ENCODE measurements around the gene CTNND2.

CTNND2 gene

DNA sequence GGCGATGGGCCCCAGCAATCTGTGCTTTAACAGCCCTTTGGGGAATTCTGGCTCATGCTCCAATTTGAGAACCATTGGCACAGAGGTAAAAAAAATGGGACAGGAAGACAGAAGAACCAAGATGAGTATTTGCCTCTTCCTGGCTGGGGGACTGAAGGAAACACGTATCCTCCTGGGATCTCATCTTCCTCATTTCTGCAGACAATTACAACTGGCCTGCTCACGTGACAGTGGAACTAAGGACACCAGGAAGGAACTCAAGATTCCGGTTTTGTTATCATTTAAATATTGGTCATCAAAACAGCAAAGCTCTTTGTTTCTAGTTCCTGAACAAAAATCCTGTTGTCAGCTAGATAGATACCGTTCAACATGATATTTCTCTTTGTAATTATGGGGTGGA, 927.2 kb downstream of the CTNND2 start:
- in situ Hi-C loops (cut with HindIII; ENCODE audit: low sequenced_read_pairs): no loop called here

DNA sequence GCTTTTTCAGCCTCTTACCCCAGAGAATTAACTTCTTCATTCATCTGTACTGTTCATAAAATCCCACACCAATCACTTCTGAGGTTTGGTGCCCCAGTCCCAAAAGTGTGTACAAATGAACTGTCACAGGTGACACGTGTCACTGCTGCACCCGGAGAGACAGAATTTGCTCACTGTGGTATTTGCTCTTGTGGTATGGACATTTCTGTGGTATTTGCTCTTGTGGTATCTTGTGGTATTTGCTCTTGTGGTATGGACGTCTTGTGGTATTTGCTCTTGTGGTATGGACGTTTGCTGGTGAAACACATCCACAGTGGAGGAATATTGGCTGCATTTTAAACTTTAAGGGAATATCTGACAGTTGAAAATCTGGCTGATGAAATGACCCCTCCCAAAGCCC, 928.3 kb downstream of the CTNND2 start:
- in situ Hi-C loops (cut with HindIII; ENCODE audit: low sequenced_read_pairs): no loop called here

DNA sequence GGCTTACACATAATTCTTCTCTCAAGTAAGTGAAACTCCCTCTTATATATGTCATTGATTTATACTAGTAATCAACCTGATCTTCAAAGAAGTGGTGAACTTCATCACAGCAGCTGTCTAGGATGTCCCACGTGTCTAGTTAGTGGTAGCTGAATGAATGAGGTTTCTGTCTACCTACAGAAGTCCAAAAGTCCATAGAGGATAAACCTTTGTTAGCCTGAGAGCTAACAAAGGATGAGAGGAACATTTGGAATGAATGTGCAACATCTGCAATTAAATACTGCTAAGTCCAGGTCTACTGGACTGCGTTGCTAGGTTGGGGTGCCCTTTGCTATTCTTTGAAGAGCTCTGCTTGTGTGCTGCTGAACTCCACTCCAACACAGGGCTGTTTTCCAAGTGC, 929.4 kb downstream of the CTNND2 start:
- in situ Hi-C loops (cut with HindIII; ENCODE audit: low sequenced_read_pairs): no loop called here

DNA sequence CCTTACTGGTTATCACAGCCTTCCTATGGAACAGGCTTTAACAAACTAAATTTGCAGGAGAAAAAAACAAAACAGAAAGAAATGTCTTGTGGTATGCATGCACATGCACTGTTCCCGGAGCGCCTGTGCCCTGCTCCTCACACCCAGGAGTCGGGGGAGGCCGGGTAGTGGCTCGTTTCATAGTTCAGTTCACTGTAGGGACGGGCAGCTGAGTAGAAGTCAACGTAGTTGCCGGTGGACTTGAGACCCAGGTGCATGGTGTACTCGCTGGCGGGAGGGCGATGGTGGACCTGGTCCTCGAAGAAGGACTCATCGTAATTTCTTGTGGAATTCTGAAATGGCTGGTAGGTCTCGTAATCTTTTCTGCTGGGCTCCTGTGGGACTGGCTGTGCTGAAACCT, 930.9 kb downstream of the CTNND2 start:
- in situ Hi-C loops (cut with HindIII; ENCODE audit: low sequenced_read_pairs): no loop called here

DNA sequence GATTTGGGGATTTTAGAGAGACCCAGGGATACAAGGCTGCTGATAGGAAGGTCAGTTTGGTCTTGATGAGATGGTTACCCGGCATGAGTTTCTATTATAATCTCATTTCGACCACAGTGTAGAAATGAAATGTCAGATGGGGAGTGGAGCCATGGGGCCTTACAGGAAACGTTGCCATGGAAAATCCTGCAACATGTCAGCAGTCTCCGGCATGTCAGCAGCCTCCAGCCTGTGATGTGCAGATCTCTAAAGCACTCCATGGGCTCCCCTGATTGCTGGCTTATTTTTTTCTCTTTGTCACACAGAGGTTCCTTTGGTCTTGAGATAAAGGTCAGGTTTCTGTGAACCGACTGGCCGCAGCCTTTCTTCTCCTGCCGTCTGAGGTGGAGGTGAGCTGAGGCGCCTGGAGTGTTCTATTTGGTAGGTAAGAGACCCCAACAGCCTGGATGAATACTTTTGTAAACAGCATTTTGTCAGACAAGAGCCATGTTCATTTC, 934.5 kb downstream of the CTNND2 start:
- in situ Hi-C loops (cut with HindIII; ENCODE audit: low sequenced_read_pairs): no loop called here

DNA sequence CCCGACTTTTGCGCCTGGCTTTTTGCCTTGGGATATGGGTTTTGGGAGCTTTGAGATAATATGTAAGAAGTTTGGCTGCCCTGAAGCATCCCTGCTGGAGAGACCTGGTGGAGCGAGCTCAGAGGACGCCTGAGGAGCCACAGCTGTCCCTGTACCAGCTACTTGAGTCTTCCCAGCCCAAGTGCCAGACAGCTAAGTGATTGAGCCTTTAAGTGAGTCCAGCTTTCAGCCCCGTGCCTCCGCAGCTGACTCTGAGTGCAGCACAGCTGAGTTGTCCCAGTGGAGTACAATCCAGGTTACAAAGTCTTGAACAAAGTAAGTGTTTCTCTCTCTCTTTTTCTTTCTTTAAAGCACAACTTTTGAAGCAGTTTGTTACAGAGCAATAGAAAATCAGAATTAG, 939.4 kb downstream of the CTNND2 start:
- in situ Hi-C loops (cut with HindIII; ENCODE audit: low sequenced_read_pairs): no loop called here

DNA sequence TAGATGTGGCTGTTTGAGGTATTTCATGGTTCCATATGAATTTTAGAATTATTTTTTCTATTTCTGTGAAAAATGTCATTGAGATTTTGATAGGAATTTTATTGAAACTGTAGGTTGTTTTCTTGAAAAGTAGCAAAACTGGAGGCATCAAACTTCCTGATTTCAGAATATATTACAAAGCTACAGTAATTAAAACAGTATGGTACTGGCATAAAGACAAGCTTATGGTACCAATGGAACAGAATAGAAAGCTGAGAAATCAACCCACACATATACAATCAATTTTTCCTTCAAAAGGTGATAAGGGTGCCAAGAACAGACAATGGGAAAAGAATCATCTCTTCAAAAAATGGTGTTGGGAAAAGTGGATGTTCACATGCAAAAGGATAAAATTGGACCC, 945.5 kb downstream of the CTNND2 start:
- in situ Hi-C loops (cut with HindIII; ENCODE audit: low sequenced_read_pairs): no loop called here

DNA sequence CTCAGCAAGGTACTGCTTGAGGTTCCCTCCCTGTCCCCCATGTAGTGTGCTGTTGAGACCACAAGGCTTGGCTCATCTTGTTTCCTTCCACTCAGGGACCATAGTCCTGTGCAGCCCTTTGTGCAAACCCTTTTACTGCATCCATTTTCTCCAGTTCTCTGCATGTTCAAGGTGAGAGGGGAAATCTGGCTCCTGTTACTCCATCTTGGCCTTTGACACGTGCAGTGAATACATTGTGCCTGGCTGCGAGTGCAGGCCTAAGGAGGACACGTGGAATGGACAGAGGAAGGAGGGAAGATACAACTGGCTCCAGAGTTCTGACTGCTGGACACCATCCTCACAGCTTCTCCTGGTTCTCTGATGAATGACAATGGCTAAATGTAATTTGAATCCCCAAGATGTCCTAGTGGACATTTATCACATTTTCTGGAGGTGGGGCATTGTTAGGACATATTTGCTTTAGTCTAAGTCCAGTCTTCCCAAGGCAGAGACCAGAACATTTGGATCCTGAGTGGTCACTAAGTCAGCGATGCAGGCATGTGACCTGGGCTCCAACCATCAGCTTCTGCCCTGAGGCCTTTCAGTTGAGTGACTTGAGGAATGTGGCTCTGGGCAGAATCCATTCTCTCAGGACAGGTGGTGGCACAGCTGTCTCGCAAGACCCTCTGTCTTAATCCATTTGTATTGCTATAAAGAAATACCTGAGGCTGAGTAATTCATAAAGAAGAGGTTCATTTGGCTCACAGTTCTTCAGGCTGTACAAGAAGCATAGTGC, 954.2 kb downstream of the CTNND2 start:
- in situ Hi-C loops (cut with HindIII; ENCODE audit: low sequenced_read_pairs): no loop called here

DNA sequence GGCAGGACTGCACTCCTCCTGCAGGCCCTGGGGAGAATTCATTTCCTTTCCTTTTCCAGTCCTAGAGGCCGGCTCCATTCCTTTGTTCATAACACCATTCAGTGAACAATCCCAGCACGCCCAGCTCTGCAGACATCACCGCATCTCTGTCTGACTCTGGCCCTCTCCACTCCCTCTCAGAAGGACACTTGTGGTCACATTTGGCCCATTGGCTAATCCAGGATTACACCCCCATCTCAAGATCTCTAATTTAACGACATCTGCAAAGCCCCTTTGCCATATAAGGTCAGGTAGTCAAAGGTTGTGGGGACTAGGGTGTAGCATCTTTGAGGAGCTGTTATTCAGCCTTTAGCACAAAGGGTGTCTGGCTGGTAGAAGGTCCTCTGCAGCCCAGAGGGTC, 958.2 kb downstream of the CTNND2 start:
- in situ Hi-C loops (cut with HindIII; ENCODE audit: low sequenced_read_pairs): no loop called here

DNA sequence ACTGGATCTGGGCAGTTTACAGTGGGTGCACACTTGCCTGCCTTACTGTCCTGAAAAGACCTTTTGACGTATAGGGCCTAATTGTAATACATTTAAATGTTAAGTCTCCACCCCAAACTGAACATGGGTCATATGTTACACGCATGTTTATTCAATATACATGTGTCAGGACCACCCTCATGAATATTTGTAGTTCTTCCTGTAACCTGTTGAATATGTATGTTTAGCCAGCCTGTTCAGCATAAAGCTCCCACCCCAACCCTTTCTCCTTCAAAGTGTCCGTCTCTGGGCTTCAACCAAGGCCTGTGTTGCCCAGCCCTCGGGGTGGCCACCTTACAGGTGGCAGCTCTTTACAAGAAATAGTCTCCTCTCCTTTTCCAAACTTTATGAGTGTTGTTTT, 962.3 kb downstream of the CTNND2 start:
- in situ Hi-C loops (cut with HindIII; ENCODE audit: low sequenced_read_pairs): no loop called here

DNA sequence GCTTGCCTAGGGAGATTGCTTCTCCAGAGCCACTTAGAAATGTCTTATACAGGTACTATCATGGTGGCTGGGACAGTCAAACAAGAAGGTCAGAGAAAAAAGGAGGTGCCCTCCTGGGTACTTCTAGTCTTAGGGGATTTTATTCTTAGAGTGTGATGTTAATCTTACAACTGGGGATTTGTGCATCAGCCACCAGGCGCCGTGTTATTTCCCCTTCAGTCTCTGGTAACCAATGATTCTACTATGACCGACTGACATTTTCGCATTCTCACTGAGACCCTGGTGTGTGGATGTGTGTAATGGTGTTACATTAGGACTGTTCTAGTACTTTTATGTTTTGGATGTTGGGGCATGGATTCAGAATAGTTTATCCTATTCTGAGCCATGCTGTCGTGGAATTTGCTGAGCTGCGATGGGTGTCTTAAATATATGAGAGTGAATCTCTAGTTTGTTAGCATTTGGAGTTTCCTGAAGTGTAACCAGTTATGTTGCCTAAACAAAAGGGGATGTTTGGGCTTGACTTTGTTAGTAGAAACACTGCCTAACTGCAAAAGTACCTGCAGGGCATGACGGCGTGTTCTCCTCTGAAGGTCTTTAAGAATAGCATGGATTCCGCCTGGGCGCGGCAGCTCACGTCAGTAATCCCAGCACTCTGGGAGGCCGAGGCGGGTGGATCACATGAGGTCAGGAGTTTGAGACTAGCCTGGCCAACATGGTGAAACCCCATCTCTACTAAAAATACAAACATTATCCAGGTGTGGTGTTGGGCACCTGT, 968.0 kb downstream of the CTNND2 start:
- in situ Hi-C loops (cut with HindIII; ENCODE audit: low sequenced_read_pairs): no loop called here

DNA sequence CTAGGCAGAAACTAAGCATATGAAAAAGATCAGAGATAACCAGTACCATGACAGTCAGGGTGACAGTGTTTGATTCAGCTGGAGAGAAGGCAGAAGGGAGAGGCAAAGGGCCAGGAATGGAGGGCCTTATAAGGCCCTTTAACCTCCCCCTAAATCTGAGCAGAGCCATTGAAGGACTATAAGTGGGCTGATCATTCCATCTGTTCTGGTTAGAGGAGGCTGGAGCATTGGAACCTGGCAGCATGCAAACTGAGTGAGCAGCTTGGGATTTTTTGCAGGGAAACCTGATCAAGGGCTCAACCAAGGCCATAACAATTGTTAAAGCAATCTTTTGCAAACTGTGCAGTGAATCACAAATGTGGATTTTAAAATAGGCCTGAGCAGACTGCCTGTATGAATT, 968.7 kb downstream of the CTNND2 start:
- in situ Hi-C loops (cut with HindIII; ENCODE audit: low sequenced_read_pairs): no loop called here

DNA sequence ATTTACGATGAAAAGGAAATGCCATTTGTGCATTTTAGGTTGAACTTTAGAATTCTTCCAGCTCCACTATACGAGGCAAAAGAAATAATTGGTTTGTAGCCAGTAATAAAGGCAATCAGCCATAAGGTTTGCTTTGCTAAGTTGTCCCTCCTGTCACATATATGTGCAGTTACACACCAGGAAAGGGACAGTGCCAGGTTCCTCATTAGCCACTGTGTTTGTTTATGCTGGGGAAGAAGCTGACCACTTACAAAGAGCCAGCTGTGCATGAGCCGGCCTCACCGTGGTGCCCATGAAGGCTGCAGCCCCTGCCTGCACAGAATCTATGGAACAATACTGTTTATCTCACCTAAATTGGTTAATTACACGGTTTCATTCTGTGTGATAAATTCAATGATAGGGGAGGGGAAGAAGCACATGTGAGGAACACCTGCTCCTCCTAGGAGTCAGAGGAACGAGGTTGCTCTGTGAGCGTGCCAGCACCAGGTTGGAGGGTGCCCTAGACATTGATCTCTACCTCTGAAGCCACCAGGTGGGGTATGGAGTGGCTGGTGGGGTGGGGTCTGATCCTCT, 969.4 kb downstream of the CTNND2 start:
- in situ Hi-C loops (cut with HindIII; ENCODE audit: low sequenced_read_pairs): no loop called here

DNA sequence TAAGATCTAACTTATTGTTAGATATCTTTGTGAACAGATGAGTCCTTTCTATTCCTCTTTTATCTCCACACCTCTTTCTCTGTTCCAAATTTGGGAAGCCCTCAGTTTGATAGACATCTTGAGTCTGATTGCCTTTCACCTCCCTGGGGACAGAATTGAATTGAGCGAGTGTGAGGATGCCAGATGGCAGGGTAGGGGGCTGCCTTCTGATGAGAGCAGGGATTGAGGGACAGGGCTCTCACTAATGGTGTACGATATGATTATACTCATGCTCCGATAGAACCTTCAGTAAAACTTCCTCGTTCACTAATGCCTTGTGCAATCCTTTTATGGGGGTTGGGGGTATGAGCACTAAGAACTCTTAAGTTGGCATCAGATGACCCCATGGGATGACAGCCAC, 971.1 kb downstream of the CTNND2 start:
- in situ Hi-C loops (cut with HindIII; ENCODE audit: low sequenced_read_pairs): no loop called here

DNA sequence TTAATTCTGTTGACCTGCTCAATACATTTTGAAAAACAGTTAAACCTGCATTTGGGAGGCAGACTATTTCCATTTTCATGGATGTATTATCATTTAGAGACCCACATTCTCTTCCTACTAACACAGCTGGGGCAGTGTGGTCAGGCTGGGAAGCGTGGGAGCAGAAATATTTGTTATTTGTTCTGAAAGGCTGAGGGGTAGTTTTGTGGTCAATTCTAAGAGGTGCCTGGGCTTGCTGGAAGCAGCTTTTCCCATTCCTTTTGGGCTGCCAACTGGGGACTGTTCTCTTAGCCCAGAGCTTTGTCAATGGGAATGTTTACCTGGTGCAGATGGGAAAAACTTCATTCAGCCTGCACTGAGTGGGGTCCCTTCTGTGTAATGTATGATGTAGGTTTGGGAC, 971.8 kb downstream of the CTNND2 start:
- in situ Hi-C loops (cut with HindIII; ENCODE audit: low sequenced_read_pairs): no loop called here

DNA sequence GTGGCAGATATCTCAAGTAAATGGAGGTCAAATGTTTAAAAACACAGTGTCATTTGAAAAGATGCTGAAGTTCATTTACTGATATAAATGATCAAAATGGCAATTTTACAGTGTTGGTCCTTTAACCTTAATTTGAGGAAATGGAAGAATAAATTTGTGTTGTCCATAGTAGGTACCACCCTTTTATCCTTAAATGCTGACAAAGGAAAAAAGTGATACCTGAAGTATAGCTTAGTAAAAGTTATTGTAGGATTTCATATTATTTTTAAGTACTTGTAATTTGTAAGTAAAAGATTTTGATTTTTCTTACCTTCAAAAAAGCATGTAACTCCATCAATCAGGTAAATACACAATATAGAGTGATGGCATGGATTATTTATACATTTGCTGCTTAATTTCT, 976.6 kb downstream of the CTNND2 start:
- in situ Hi-C loops (cut with HindIII; ENCODE audit: low sequenced_read_pairs): no loop called here

DNA sequence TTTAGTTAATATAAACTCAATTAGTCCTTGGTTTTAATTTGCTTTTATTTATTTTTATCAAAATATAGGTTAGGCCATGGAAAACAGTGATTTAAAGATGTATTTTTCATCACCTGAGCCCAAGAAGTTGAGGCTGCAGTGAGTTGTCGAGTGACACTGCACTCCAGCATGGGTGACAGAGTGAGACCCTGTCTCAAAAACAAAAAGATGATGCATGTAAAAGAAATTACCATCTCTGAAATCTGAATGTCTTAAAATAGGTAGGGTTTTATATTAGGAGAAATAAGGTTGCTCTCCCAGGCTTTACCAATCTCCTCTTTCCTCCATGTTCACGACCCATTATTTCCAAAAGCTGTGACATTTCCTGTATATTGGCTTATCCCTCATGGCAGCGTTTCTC, 980.9 kb downstream of the CTNND2 start:
- in situ Hi-C loops (cut with HindIII; ENCODE audit: low sequenced_read_pairs): no loop called here

Measured in endothelial cell of hepatic sinusoid (primary cell).